HepG2 (cell line): Measurements from ENCODE around the gene ENKUR. TPM values are rescaled to one million over a fixed set of nuclear protein-coding genes. Genes with fewer than 3 reads are reported as not detected.
A peak's percentile ranks its signal among the peaks of the same experiment; 100 is the strongest.

ENCODE experiments used
- AHDC1 ChIP-seq: sonication (generic); formaldehyde crosslinking; IDR thresholded peaks from 2 replicates; pipeline ENCODE4 v1.5.1; 2020; ENCODE audit warnings: mild to moderate bottlenecking, missing genetic modification reagents, borderline replicate concordance
- ARID3A ChIP-seq: IDR thresholded peaks from 2 replicates; pipeline ENCODE4 v1.6.1; 2012; ENCODE audit warnings: low read depth, low read length, improper control_type of control experiment
- CREB1 ChIP-seq, 2 experiments: fragments of 450-650 bp in 1 of 2; IDR thresholded peaks; 2 replicates each; pipeline ENCODE4 v1.6.1; 2016 to 2017; ENCODE audit warnings: control low read depth in 1 of 2, mild to moderate bottlenecking in 1 of 2, missing compliant biosample characterization in 1 of 2, missing genetic modification characterization in 1 of 2
- DR1 ChIP-seq: sonication (generic); formaldehyde crosslinking; IDR thresholded peaks from 2 replicates; pipeline ENCODE4 v1.8.0; 2021; ENCODE audit warnings: mild to moderate bottlenecking, missing genetic modification reagents, inconsistent platforms
- FOSL2 ChIP-seq: sonication (generic); formaldehyde crosslinking; IDR thresholded peaks from 2 replicates; pipeline ENCODE4 v1.4.0; 2020; ENCODE audit warnings: missing genetic modification reagents
- GABPA ChIP-seq, 2 experiments: IDR thresholded peaks; 2 replicates each; pipeline ENCODE4 v1.6.1; 2011 to 2016; ENCODE audit warnings: low read depth in 2 of 2, low read length in 1 of 2, missing biosample characterization in 1 of 2, missing genetic modification characterization in 1 of 2
- GATAD2A ChIP-seq: IDR thresholded peaks from 2 replicates; pipeline ENCODE4 v1.6.1; 2016
- GMEB1 ChIP-seq: sonication (generic); formaldehyde crosslinking; IDR thresholded peaks from 2 replicates; pipeline ENCODE4 v1.5.1; 2020; ENCODE audit warnings: missing genetic modification reagents, mild to moderate bottlenecking, borderline replicate concordance
- NR2F2 ChIP-seq: IDR thresholded peaks from 2 replicates; pipeline ENCODE4 v1.6.1; 2012; ENCODE audit warnings: low read depth, inconsistent platforms, borderline replicate concordance
- NR2F6 ChIP-seq, 2 experiments: IDR thresholded peaks; 2 replicates each; pipeline ENCODE4 v1.6.1; 2016; ENCODE audit warnings: antibody characterized with exemption in 1 of 2, mild to moderate bottlenecking in 1 of 2
- PPARG ChIP-seq: conservative IDR thresholded peaks from 2 replicates; pipeline ENCODE4 v1.6.1; 2016; ENCODE audit warnings: missing biosample characterization, missing genetic modification reagents
- REST ChIP-seq, 2 experiments: IDR thresholded peaks; 2 replicates each; pipeline ENCODE4 v1.6.1; 2011 to 2012; ENCODE audit warnings: low read length in 2 of 2, borderline replicate concordance in 1 of 2, low read depth in 1 of 2, mild to moderate bottlenecking in 1 of 2, moderate library complexity in 1 of 2
- SALL2 ChIP-seq: sonication (generic); formaldehyde crosslinking; IDR thresholded peaks from 2 replicates; pipeline ENCODE4 v1.8.1; 2023; ENCODE audit warnings: mild to moderate bottlenecking, missing genetic modification reagents, inconsistent platforms
- SUZ12 ChIP-seq: fragments of 150-350 bp; IDR thresholded peaks from 2 replicates; pipeline ENCODE4 v1.6.1; 2014; ENCODE audit warnings: low read depth, low read length
- ZNF674 ChIP-seq: sonication (generic); formaldehyde crosslinking; IDR thresholded peaks from 2 replicates; pipeline ENCODE4 v1.5.0; 2020; ENCODE audit warnings: low read depth, mild to moderate bottlenecking, missing genetic modification reagents
- ZNF7 ChIP-seq: IDR thresholded peaks from 2 replicates; pipeline ENCODE4 v1.6.1; 2016; ENCODE audit warnings: missing biosample characterization, missing genetic modification reagents
- polyA plus RNA-seq, 8 experiments: library from polyadenylated mRNA; depleted of rRNA in 3 of 8; stranded (reverse) in 7 of 8; unstranded in 1 of 8; fragments of >200 nt; fragmentation: Illumina TruSeq in 4 of 8; extraction: Trizol in 4 of 8; gene quantifications; 2 replicates each; pipeline versions ENCODE4 v1.2.1 to v1.2.3, GENCODE V29; 2011 to 2016; ENCODE audit warnings: low read depth in 4 of 8, missing spikeins in 1 of 8, mixed read lengths in 1 of 8; ENCODE audit not compliant: insufficient read depth in 1 of 8
- total RNA-seq, 5 experiments: library from RNA; depleted of rRNA; stranded (reverse); fragments of >200 nt; fragmentation: Illumina TruSeq; extraction: Trizol; gene quantifications; 2 replicates each; pipeline ENCODE4 v1.2.3, GENCODE V29; 2016; ENCODE audit warnings: low read depth in 1 of 5

The ENKUR gene
- total and polyA plus RNA-seq, 2 of the 13 experiments (the other 11 are each of a cell fraction or from before 2014, with no cell fraction given): 0.15 TPM

GRCh38 chr10:24962995-24963394, 53.0 kb downstream of the ENKUR start (continued):
- peak; percentile 97 for TF ChIP-seq PPARG (CRISPR knock-in tag)
- peak; percentile 61; the same call in 1 of the 2 replicates for TF ChIP-seq ARID3A
- TF ChIP-seq GMEB1 (CRISPR knock-in tag): no peak
- TF ChIP-seq DR1 (CRISPR knock-in tag): no peak
- TF ChIP-seq GATAD2A (CRISPR knock-in tag): peak; percentile 41; the same call in 1 of the 2 replicates
- no peak for TF ChIP-seq NR2F2
- peak; percentile 49; the same call in 1 of the 2 replicates for TF ChIP-seq AHDC1 (CRISPR knock-in tag)
- no peak for TF ChIP-seq CREB1 (IDR thresholded peaks at IDR 0.05)
- peak; percentile 16; the same call in 1 of the 2 replicates for TF ChIP-seq CREB1 (CRISPR knock-in tag; IDR thresholded peaks at IDR 0.05)
- no peak for TF ChIP-seq ZNF7 (CRISPR knock-in tag)
- no peak for TF ChIP-seq SALL2 (CRISPR knock-in tag)
- TF ChIP-seq NR2F6 (IDR thresholded peaks at IDR 0.05): 0 out of 2 replicates have a peak, but pooled peaks have one; percentile 25
- TF ChIP-seq NR2F6 (CRISPR knock-in tag; IDR thresholded peaks at IDR 0.05): no peak; the same call in 1 of the 2 replicates
- TF ChIP-seq SUZ12: no peak
- no peak for TF ChIP-seq GABPA (IDR thresholded peaks at IDR 0.05; ENCODE audit: low read depth, low read length)
- no peak for TF ChIP-seq GABPA (CRISPR knock-in tag; IDR thresholded peaks at IDR 0.05; ENCODE audit: low read depth)
- no peak for TF ChIP-seq REST (IDR thresholded peaks at IDR 0.05; ENCODE audit: borderline replicate concordance in 1 of 2, low read depth in 1 of 2, low read length in 2 of 2)
- no peak for TF ChIP-seq ZNF674 (CRISPR knock-in tag)
- peak; percentile 84 for TF ChIP-seq FOSL2 (CRISPR knock-in tag)
